GM10248 (cell line): ENCODE data around the gene VAMP8.
"Not testable (repeated sequence)": the region's sequence is repeated elsewhere in the genome, so short reads cannot be mapped to it uniquely, and the experiment has no call there.

ENCODE experiments used
- CTCF ChIA-PET: fragments of 300-600 bp; sonication (Branson Sonifier 250); formaldehyde crosslinking; extraction: SDS; loops from one replicate; lab custom pipeline; 2021; ENCODE audit warnings: antibody characterized with exemption; lab: Yijun Ruan, JAX
- POLR2A ChIA-PET: fragments of 350-650 bp; sonication (Branson Sonifier 250); formaldehyde crosslinking; extraction: SDS; loops from one replicate; lab custom pipeline; 2020; ENCODE audit warnings: antibody characterized with exemption; lab: Yijun Ruan, JAX
- DNase-seq: peaks from one replicate; pipeline ENCODE4 v3.0.0; 2012; ENCODE audit errors: extremely low spot score
- CTCF ChIP-seq: IDR thresholded peaks from 2 replicates; pipeline ENCODE4 v1.5.1; 2012; ENCODE audit warnings: mild to moderate bottlenecking, low read depth; ENCODE audit errors: extremely low read depth, missing control alignments, control extremely low read depth

Gene VAMP8

DNA sequence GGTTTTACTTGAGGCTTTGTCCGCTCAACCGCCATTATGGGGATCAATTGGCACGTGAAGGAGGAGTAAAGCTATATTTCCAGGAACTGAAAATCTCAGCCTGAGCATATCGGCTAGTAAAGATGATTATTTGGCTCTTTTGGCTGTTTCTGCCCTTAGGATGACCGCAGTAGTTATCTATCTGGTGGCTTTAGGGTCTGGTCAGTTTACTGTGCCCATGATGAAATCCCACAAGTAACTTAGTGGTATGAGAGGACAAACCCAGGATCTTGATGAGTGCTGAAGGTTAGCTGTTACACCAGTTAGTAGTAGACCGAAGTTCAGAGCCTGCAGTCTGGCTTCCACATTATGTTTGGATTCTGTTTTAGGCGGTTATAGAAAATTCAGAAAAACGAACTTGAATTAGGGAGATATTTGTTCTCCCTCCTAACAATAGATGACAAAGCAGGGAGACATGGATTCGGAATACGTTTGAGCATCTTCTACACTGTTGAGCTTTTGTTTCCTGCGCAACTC is 37.2 kb upstream of the VAMP8 start:
- DNase-seq, result no peak
- no peak for TF ChIP-seq CTCF
- ChIA-PET CTCF (interaction anchor here (2.0 to 14.3 kb wide), 3 partner anchors 12 to 121 kb away, joined by 5 to 180 read pairs (median 20); partner anchors contain the start of gene SH2D6), POLR2A (interaction anchor here (1.0 to 9.2 kb wide), 11 partner anchors 13 to 311 kb away, joined by 3 to 198 read pairs (median 5); partner anchors contain the start of genes C2orf68, GGCX, TGOLN2 and TMEM150A)

GRCh38 chr2:85541262-85541661 is 36.1 kb upstream of the VAMP8 start:
- ChIA-PET POLR2A (interaction anchor here (1.2 to 9.2 kb wide), 2 partner anchors 12 to 187 kb away, joined by 4 to 198 read pairs; partner anchors contain the start of genes ELMOD3 and RETSAT), CTCF (interaction anchor here (5.0 to 14.3 kb wide), 2 partner anchors 11 to 122 kb away, joined by 20 to 180 read pairs; partner anchors contain the start of gene SH2D6)
- no peak for TF ChIP-seq CTCF
- DNase-seq, result no peak

DNA sequence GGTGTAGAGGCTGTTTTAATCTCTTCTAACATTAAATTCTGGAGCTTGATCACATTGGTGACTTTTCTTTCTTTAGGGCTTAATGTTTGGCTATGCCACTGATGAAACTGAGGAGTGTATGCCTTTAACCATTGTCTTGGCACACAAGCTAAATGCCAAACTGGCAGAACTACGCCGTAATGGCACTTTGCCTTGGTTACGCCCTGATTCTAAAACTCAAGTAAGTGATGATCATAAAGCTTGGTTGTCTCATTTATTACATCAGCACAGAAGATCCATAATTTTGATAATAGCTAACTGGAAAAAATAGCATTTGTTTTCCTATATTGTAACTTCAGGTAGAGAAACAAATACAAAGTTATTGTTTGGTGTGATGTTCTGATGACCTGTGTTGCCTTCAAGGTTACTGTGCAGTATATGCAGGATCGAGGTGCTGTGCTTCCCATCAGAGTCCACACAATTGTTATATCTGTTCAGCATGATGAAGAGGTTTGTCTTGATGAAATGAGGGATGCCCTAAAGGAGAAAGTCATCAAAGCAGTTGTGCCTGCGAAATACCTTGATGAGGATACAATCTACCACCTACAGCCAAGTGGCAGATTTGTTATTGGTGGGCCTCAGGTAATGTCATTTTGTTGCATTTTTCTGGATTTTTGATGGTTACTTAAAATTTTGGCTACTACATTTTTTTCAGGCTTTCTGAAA is 35.5 kb upstream of the VAMP8 start:
- POLR2A ChIA-PET, result interaction anchor here (0.6 to 9.2 kb wide), 3 partner anchors 12 to 187 kb away, joined by 4 to 198 read pairs (median 6); partner anchors contain the start of genes ELMOD3 and RETSAT
- no peak for DNase-seq

GRCh38 chr2:85542777-85543176 is 34.6 kb upstream of the VAMP8 start:
- ChIA-PET POLR2A (interaction anchor here (0.6 to 9.2 kb wide), 2 partner anchors 11 to 185 kb away, joined by 6 to 198 read pairs; no protein-coding TSS in a partner anchor), CTCF (interaction anchor here (1.3 to 14.3 kb wide), 2 partner anchors 9 to 123 kb away, joined by 4 to 180 read pairs; no protein-coding TSS in a partner anchor)
- TF ChIP-seq CTCF, result no peak
- no peak for DNase-seq

More for the DNA sequence above, 35.5 kb upstream of the VAMP8 start:
- CTCF ChIA-PET, result interaction anchor here (5.0 to 14.3 kb wide), 2 partner anchors 10 to 123 kb away, joined by 20 to 180 read pairs; partner anchors contain the start of gene SH2D6
- no peak for TF ChIP-seq CTCF

DNA sequence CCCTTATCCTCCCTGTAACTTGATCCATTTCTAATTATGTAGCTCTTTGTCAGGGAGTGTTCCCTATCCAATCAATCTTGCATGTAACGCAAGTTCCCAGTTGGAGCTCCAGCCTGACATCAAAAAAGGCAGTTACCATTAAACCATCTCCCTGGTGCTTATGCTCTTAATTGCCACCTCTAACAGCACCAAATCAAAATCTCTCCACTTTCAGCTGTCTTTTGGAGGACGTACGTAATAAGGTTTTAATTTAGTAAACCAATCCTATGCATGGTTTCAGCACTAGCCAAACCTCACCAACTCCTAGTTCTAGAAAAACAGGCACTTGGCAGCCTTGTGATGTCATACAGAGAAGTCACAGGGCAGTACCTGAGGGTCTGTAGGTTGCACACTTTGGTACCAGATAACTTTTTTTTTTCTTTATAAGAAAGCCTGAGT is 33.1 kb upstream of the VAMP8 start:
- ChIA-PET CTCF (interaction anchor here (14.3 kb wide), 1 partner anchor 8 kb away, joined by 180 read pairs; no protein-coding TSS in a partner anchor), POLR2A (interaction anchor here (0.7 to 9.2 kb wide), 5 partner anchors 9 to 216 kb away, joined by 3 to 198 read pairs (median 3); partner anchors contain the start of genes ELMOD3, RETSAT and TGOLN2)
- DNase-seq, result not testable (repeated sequence)

DNA sequence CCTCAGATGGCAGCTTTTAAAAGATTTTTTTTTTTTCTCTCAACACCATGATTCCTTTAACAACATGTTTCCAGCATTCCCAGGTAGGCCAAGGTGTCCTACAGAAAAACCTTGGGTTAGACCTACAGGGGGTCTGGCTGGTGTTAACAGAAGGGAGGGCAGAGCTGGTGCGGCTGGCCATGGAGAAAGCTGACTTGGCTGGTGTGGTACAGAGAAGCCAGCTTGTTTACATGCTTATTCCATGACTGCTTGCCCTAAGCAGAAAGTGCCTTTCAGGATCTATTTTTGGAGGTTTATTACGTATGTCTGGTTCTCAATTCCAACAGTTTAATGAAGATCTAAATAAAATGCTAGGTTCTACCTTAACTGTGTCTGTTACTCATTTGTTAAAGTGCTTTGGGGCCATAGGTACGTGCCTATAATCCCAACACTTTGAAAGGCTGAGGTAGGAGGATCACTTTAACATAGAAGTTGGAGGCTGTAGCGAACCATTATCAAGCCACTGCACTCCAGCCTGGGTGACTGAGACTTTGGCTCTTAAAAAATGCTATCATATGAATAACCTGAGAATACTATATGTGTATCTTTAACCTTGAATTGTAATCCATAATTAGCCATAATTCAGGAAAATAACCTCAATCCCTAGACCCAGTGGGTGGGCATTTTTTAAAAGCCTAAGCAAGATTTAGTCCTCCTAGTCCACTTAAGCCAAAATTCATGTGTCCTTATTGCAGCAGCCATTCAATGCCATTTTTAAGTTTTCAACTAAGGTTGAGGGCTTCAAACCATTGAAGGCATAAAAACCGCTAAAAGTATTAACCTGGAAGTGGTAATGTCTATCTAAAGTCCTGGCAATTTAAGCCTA is 32.2 kb upstream of the VAMP8 start:
- ChIA-PET POLR2A (interaction anchor here (0.6 to 9.2 kb wide), 7 partner anchors 9 to 217 kb away, joined by 3 to 198 read pairs (median 3); partner anchors contain the start of genes ELMOD3, RETSAT and TGOLN2), CTCF (interaction anchor here (1.2 to 14.3 kb wide), 5 partner anchors 5 to 180 kb away, joined by 4 to 180 read pairs (median 158); partner anchors contain the start of genes MAT2A and SH2D6)
- DNase-seq, result not testable (repeated sequence)
